ENCODE results near the gene CCDC87.

DNA sequence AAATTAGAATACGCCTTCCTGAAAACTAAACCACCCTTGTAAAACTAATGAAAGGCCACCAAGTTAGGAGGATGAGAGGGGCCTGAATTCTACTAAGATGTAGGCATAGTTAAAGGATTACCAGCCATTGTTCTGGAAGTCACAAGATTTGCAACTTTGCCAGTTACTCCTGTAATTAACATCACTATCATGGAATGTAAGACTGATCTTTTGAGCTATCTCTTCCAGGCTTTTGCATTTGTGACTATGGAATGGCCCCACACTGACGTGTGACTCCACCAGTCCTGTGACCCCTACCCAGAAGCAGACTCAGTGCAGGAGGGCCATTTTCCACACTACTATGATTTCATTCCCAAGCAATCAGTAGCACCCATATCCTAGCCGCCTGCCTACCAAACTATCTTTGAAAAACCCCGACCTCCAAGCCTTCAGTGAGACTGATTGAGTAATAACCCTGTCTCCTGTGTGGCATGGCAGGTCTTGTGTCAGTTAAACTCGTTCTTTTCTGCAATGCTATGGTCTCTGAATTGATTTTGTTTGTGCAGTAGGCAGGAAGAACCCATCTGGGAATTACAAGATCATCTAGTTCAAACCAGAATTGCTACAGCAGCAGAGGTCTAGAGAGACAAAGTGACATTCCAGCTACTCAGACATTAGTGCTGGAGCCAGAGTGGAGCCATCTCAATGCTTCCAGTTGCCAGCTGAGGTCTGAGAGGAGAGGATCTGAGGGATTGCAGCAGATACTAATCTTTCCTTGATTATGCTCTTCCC is 22.6 kb downstream of the CCDC87 start:
- TF ChIP-seq, protein P1, sequence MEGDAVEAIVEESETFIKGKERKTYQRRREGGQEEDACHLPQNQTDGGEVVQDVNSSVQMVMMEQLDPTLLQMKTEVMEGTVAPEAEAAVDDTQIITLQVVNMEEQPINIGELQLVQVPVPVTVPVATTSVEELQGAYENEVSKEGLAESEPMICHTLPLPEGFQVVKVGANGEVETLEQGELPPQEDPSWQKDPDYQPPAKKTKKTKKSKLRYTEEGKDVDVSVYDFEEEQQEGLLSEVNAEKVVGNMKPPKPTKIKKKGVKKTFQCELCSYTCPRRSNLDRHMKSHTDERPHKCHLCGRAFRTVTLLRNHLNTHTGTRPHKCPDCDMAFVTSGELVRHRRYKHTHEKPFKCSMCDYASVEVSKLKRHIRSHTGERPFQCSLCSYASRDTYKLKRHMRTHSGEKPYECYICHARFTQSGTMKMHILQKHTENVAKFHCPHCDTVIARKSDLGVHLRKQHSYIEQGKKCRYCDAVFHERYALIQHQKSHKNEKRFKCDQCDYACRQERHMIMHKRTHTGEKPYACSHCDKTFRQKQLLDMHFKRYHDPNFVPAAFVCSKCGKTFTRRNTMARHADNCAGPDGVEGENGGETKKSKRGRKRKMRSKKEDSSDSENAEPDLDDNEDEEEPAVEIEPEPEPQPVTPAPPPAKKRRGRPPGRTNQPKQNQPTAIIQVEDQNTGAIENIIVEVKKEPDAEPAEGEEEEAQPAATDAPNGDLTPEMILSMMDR (conservative IDR thresholded peaks at IDR 0.05; ENCODE audit: low read depth in 2 of 2) = no peak
- no peak for TF ChIP-seq EZH2 (IDR thresholded peaks at IDR 0.05; ENCODE audit: low read depth, unreplicated experiment)
- TF ChIP-seq, protein P2, sequence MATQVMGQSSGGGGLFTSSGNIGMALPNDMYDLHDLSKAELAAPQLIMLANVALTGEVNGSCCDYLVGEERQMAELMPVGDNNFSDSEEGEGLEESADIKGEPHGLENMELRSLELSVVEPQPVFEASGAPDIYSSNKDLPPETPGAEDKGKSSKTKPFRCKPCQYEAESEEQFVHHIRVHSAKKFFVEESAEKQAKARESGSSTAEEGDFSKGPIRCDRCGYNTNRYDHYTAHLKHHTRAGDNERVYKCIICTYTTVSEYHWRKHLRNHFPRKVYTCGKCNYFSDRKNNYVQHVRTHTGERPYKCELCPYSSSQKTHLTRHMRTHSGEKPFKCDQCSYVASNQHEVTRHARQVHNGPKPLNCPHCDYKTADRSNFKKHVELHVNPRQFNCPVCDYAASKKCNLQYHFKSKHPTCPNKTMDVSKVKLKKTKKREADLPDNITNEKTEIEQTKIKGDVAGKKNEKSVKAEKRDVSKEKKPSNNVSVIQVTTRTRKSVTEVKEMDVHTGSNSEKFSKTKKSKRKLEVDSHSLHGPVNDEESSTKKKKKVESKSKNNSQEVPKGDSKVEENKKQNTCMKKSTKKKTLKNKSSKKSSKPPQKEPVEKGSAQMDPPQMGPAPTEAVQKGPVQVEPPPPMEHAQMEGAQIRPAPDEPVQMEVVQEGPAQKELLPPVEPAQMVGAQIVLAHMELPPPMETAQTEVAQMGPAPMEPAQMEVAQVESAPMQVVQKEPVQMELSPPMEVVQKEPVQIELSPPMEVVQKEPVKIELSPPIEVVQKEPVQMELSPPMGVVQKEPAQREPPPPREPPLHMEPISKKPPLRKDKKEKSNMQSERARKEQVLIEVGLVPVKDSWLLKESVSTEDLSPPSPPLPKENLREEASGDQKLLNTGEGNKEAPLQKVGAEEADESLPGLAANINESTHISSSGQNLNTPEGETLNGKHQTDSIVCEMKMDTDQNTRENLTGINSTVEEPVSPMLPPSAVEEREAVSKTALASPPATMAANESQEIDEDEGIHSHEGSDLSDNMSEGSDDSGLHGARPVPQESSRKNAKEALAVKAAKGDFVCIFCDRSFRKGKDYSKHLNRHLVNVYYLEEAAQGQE (IDR thresholded peaks at IDR 0.05; ENCODE audit: unreplicated experiment) = no peak
